Activated T-cell treated with anti-CD3 and anti-CD28 coated beads, Interleukin-2, amount 50 U/mL, for 72 hours (primary cell): ENCODE measurements around the gene AFF3. TPM values are rescaled to one million over a fixed set of nuclear protein-coding genes. Genes with fewer than 3 reads are reported as not detected.
"Not testable (repeated sequence)": the region's sequence is repeated elsewhere in the genome, so short reads cannot be mapped to it uniquely, and the experiment has no call there.

Experiments
- ATAC-seq, 2 donors: fragments of 150-1000 bp; cut with Tn5 transposase; replicated peaks in 1 of 2; 2 replicates each; pipeline ENCODE4 v1.10.0; 2021; ENCODE audit warnings: moderate library complexity in 2 of 2, mild to moderate bottlenecking in 1 of 2
- DNase-seq, 2 donors: peaks; one replicate each; pipeline ENCODE4 v3.0.0; 2021 to 2022; ENCODE audit warnings: mixed read lengths in 1 of 2
- H3K27ac Mint-ChIP-seq: one replicate; pipeline ENCODE4 v1.8.0; 2022; ENCODE audit warnings: mild to moderate bottlenecking, moderate library complexity, mixed read lengths
- H3K27me3 Mint-ChIP-seq: one replicate; pipeline ENCODE4 v1.8.0; 2022; ENCODE audit warnings: low read depth, mixed read lengths
- H3K36me3 Mint-ChIP-seq, 2 donors: one replicate each; pipeline ENCODE4 v1.8.0; 2022; ENCODE audit warnings: mixed read lengths in 2 of 2, mild to moderate bottlenecking in 1 of 2; ENCODE audit not compliant: insufficient read depth in 2 of 2
- H3K4me1 Mint-ChIP-seq: one replicate; pipeline ENCODE4 v1.8.0; 2022; ENCODE audit warnings: low read depth, mixed read lengths
- H3K4me3 Mint-ChIP-seq, 2 donors: one replicate each; pipeline ENCODE4 v1.8.0; 2022; ENCODE audit warnings: mild to moderate bottlenecking in 2 of 2, mixed read lengths in 2 of 2, moderate library complexity in 2 of 2
- H3K9me3 Mint-ChIP-seq, 2 donors: one replicate each; pipeline ENCODE4 v1.8.0; 2022; ENCODE audit warnings: mixed read lengths in 2 of 2
- total RNA-seq, 2 donors: library from RNA; stranded (reverse); gene quantifications; one replicate each; pipeline ENCODE4 v1.2.3, GENCODE V29; 2022

The AFF3 gene
- total RNA-seq, 2 donors from 2014 or later = 0.39 to 2.6 TPM

- no peaks in the 10 kb centered on the region for H3K4me1 Mint-ChIP-seq
Observed at GRCh38 chr2:100178085-100178788, 35.8 kb upstream of the AFF3 start.

DNA sequence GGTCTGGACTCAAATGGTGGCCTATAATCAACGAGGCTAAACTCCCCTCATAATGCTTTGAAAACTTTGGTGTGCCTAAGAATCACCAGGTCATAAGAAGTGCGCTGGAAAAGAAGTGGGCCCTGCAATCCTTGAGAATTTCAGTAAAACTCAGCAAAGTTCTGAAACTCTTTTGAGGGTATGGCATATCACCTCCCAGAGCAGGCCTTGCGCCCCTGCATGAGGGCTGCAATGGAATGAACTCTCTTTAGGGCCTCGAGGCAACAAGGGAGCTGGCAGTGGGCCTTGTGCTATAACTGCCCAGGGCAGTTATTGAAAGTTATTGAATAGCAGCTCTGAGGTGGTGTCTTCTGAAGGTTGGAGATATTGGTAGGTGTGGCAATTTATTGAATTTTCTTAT, 34.5 kb upstream of the AFF3 start:
- Mint-ChIP-seq H3K27me3 (no peaks in the 10 kb centered on the region), H3K4me3 (no peak overlapping the region), H3K9me3 (no peaks in the 10 kb centered on the region), H3K27ac (no peak overlapping the region), H3K36me3 (no peaks in the 10 kb centered on the region), H3K4me1 (no peaks in the 10 kb centered on the region)
- DNase-seq = no peak
- ATAC-seq = no peak

More at GRCh38 chr2:100178085-100178788, 35.8 kb upstream of the AFF3 start:
- Mint-ChIP-seq H3K27ac (no peak overlapping the region), H3K4me3 (no peak overlapping the region), H3K27me3 (no peaks in the 10 kb centered on the region), H3K36me3 (no peaks in the 10 kb centered on the region), H3K9me3 (no peaks in the 10 kb centered on the region)
- ATAC-seq (peak in 1 of 2 donors; percentile 42), DNase-seq (peak; percentile 5 to 24)

DNA sequence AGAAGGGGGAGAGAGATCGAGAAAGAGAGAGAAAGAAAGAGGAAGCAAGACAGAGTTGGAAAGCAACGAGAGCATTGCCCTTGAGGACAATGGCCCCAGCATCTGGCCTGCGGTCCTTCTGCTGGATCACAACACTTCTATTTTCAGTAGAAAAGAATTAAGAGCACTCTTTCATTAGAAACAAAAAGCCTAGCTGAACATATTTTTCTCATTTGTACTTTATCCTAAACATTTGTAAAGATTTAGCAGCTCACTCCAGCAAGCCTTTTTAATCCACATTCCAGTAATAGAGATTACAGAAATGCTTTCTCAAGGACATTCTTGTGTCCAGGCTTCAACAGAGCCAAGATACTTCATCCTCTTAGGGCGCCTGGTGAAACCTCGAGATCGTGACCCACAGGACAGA, 31.6 kb upstream of the AFF3 start:
- H3K36me3 Mint-ChIP-seq = no peaks in the 10 kb centered on the region

GRCh38 chr2:100166701-100167100, 24.3 kb upstream of the AFF3 start:
- no peaks in the 10 kb centered on the region for H3K4me1 Mint-ChIP-seq
- ATAC-seq = no peak
- no peaks in the 10 kb centered on the region for H3K27me3 Mint-ChIP-seq
- H3K27ac Mint-ChIP-seq = no peak overlapping the region
- peaks cover 0 to 6% of the 10 kb centered on the region in 2 donors for H3K36me3 Mint-ChIP-seq
- DNase-seq = no peak
- H3K9me3 Mint-ChIP-seq = peaks cover 2 to 4% of the 10 kb centered on the region in 2 donors
- H3K4me3 Mint-ChIP-seq = no peak overlapping the region

More for the DNA sequence above, 31.6 kb upstream of the AFF3 start:
- Mint-ChIP-seq H3K27me3 (no peaks in the 10 kb centered on the region), H3K4me3 (peak overlapping the region in 1 of 2 donors; percentile 29), H3K27ac (no peak overlapping the region), H3K4me1 (no peaks in the 10 kb centered on the region), H3K9me3 (no peaks in the 10 kb centered on the region)
- ATAC-seq = no peak
- no peak for DNase-seq

- Mint-ChIP-seq H3K27ac (no peak overlapping the region), H3K36me3 (peaks cover 0 to 6% of the 10 kb centered on the region in 2 donors), H3K9me3 (peaks cover 2 to 4% of the 10 kb centered on the region in 2 donors), H3K27me3 (no peaks in the 10 kb centered on the region), H3K4me3 (no peak overlapping the region), H3K4me1 (no peaks in the 10 kb centered on the region)
- DNase-seq (no peak), ATAC-seq (no peak)
Observed at GRCh38 chr2:100163605-100164004, 21.2 kb upstream of the AFF3 start.

DNA sequence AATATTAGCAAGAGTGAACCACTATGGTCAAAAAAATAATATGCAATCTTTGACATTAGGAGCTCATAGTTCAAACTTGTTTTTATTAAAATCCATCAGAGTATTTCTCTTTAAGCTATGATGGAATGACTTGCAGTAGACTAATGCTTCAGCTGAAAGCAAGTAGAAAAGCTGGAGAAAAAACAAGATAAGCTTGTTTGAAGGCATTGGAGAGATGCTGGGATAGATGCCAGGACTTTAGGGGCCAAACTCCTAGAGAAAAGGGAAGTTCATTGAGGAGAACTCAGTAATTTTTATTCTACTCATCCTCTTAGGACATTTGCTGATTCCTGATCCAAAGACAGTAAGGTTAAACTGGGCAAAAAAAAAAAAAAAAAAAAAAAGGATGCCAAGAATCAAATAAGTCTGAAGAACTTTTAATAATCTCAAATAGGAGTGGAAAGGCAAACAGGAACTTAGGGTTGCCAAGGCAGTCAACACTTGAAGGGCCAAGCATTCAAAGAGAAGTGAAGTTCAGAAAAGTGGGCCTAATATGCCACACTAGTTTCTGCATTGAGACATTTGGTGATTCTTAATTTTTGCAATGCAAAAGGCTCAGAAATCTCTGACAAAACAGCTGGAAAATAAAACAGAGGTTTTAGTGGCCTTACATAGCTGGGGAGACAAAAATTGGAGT, 19.7 kb upstream of the AFF3 start:
- Mint-ChIP-seq H3K27ac (no peak overlapping the region), H3K4me1 (no peaks in the 10 kb centered on the region), H3K27me3 (no peaks in the 10 kb centered on the region), H3K4me3 (no peak overlapping the region), H3K9me3 (peaks cover 2 to 4% of the 10 kb centered on the region in 2 donors), H3K36me3 (peaks cover 0 to 6% of the 10 kb centered on the region in 2 donors)
- ATAC-seq = no peak
- no peak for DNase-seq

- peaks cover 2 to 6% of the 10 kb centered on the region in 2 donors for H3K9me3 Mint-ChIP-seq
- no peak overlapping the region for H3K27ac Mint-ChIP-seq
- DNase-seq (no peak), ATAC-seq (no peak)
- no peaks in the 10 kb centered on the region for H3K4me1 Mint-ChIP-seq
- H3K4me3 Mint-ChIP-seq = no peak overlapping the region
- H3K36me3 Mint-ChIP-seq = peaks cover 0 to 9% of the 10 kb centered on the region in 2 donors
- H3K27me3 Mint-ChIP-seq = no peaks in the 10 kb centered on the region
Observed at GRCh38 chr2:100160396-100160795, 18.0 kb upstream of the AFF3 start.

GRCh38 chr2:100151832-100152231, 9.4 kb upstream of the AFF3 start:
- H3K36me3 Mint-ChIP-seq = peaks cover 2 to 12% of the 10 kb centered on the region in 2 donors
- not testable (repeated sequence) for H3K27me3 Mint-ChIP-seq, H3K4me3 Mint-ChIP-seq, DNase-seq, H3K27ac Mint-ChIP-seq, H3K4me1 Mint-ChIP-seq, H3K9me3 Mint-ChIP-seq, ATAC-seq

- Mint-ChIP-seq H3K36me3 (peaks cover 2 to 11% of the 10 kb centered on the region in 2 donors), H3K4me3 (no peak overlapping the region), H3K27me3 (peaks cover 4% of the 10 kb centered on the region), H3K4me1 (no peaks in the 10 kb centered on the region), H3K9me3 (peaks cover 1 to 3% of the 10 kb centered on the region in 2 donors), H3K27ac (no peak overlapping the region)
- DNase-seq (no peak), ATAC-seq (peak; percentile 32 to 33)
Observed at GRCh38 chr2:100151310-100151709, 8.9 kb upstream of the AFF3 start.

- Mint-ChIP-seq H3K4me3 (no peak overlapping the region), H3K27me3 (peaks cover 19% of the 10 kb centered on the region), H3K27ac (no peak overlapping the region), H3K36me3 (peaks cover 2 to 4% of the 10 kb centered on the region in 2 donors), H3K9me3 (peaks cover 0 to 2% of the 10 kb centered on the region in 2 donors), H3K4me1 (peaks cover 2% of the 10 kb centered on the region)
- no peak for DNase-seq
- no peak for ATAC-seq
Observed at GRCh38 chr2:100148883-100149282, 6.5 kb upstream of the AFF3 start.

GRCh38 chr2:100146657-100146960, 4.2 kb upstream of the AFF3 start:
- DNase-seq (no peak), ATAC-seq (no peak)
- Mint-ChIP-seq H3K4me3 (no peak overlapping the region), H3K4me1 (peaks cover 25% of the 10 kb centered on the region), H3K9me3 (peaks cover 0 to 2% of the 10 kb centered on the region in 2 donors), H3K27me3 (peaks cover 27% of the 10 kb centered on the region), H3K27ac (no peak overlapping the region), H3K36me3 (peaks cover 0 to 1% of the 10 kb centered on the region in 2 donors)

DNA sequence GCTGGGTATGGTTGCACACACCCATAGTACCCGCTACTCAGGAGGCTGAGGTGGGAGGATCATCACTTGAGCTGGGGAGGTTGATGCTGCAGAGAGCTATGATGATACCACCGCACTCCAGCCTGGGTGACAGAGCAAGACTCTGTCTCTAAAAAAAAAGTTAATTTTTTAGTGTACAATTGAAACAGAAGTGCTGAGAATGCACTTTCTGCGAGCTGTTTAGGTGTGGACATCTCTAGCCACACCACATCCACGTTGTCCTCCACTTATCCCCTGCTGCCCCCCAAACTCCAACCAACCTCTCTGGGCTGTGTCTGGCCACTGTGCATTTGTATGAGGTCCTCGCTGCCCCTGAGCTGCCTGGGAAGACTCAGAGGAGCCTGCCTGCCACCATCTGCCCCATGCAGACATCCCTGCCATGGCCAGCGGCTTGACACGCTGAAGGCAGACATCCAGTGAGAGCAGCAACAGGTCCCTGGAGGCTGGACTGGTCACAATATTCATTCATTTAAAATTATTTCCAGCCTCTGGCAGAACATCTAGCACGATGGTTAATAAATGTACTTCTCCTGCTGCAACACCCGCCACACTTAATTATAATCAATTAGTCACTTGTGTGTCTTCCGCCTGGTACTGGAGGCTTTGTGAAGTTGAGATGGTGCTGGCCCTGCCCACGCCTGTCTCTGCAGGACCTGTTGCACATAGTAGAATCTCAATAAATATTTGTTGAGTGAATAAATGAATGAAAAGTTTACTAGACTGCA, 3.7 kb upstream of the AFF3 start:
- Mint-ChIP-seq H3K27ac (no peak overlapping the region), H3K4me3 (no peak overlapping the region), H3K9me3 (peaks cover 0 to 2% of the 10 kb centered on the region in 2 donors), H3K36me3 (peaks cover 0 to 1% of the 10 kb centered on the region in 2 donors), H3K27me3 (peaks cover 27% of the 10 kb centered on the region), H3K4me1 (peaks cover 30% of the 10 kb centered on the region)
- DNase-seq (no peak), ATAC-seq (no peak)

DNA sequence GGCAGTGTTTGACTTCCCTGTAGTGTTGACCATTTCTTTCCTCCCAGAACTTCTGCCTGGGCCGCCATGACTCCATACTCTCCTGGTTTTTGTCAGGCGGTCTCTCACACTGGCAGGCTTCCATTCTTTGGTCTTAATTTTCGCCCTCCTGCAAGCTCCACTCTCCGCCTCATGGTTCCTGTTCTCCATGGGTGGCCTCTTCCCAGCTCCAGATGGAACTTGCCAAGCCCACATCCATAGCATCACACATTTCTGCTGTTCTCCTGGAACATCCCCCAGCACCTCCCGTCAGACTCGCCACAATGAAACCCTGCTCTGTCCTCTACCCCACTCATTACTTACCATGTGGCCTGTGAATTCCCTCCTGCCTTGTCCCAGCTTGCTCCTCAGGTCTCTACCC, 896 bp upstream of the AFF3 start:
- Mint-ChIP-seq H3K9me3 (peaks cover 0 to 2% of the 10 kb centered on the region in 2 donors), H3K36me3 (peaks cover 0 to 1% of the 10 kb centered on the region in 2 donors), H3K27ac (no peak overlapping the region), H3K4me3 (no peak overlapping the region), H3K27me3 (peaks cover 36% of the 10 kb centered on the region), H3K4me1 (peaks cover 56% of the 10 kb centered on the region)
- ATAC-seq (no peak), DNase-seq (no peak)
